ENCODE measurements around the gene NFATC4. TPM values are rescaled to one million over a fixed set of nuclear protein-coding genes. Genes with fewer than 3 reads are reported as not detected.
A peak's percentile ranks its signal among the peaks of the same experiment; 100 is the strongest.

NFATC4 gene
- total and polyA plus RNA-seq, 2 experiments from 2014 or later: 20.9 to 26.6 TPM

- Mint-ChIP-seq H3K9me3 (no peaks in the 10 kb centered on the region; the same call in 2 of the 3 replicates), H3K27ac (no peak overlapping the region), H3K36me3 (ENCODE audit: low read depth) (no peaks in the 10 kb centered on the region; the same call in 2 of the 3 replicates), H3K27me3 (ENCODE audit: insufficient read depth, low read depth, poor library complexity) (peaks cover 16% of the 10 kb centered on the region), H3K4me3 (no peak overlapping the region), H3K4me1 (peaks cover 2% of the 10 kb centered on the region; the same call in 1 of the 3 replicates)
- Histone ChIP-seq H3F3A (replicated peaks; ENCODE audit: low read depth) (no peaks in the 10 kb centered on the region), H3K27ac (ENCODE audit: low read depth) (no peak overlapping the region), H3K9me2 (ENCODE audit: insufficient read depth) (no peaks in the 10 kb centered on the region), H2AFZ (no peak overlapping the region), H3K36me3 (ENCODE audit: insufficient read depth) (no peaks in the 10 kb centered on the region), H4K20me1 (replicated peaks; ENCODE audit: insufficient read depth) (no peaks in the 10 kb centered on the region), H3K27me3 (ENCODE audit: insufficient read depth) (peaks cover 30% of the 10 kb centered on the region), H3K4me1 (ENCODE audit: insufficient read depth) (no peaks in the 10 kb centered on the region), H3K4me3 (no peak overlapping the region), H3K4me2 (no peak overlapping the region), H3K79me2 (replicated peaks; ENCODE audit: insufficient read depth) (no peaks in the 10 kb centered on the region)
- TF ChIP-seq, protein P1, sequence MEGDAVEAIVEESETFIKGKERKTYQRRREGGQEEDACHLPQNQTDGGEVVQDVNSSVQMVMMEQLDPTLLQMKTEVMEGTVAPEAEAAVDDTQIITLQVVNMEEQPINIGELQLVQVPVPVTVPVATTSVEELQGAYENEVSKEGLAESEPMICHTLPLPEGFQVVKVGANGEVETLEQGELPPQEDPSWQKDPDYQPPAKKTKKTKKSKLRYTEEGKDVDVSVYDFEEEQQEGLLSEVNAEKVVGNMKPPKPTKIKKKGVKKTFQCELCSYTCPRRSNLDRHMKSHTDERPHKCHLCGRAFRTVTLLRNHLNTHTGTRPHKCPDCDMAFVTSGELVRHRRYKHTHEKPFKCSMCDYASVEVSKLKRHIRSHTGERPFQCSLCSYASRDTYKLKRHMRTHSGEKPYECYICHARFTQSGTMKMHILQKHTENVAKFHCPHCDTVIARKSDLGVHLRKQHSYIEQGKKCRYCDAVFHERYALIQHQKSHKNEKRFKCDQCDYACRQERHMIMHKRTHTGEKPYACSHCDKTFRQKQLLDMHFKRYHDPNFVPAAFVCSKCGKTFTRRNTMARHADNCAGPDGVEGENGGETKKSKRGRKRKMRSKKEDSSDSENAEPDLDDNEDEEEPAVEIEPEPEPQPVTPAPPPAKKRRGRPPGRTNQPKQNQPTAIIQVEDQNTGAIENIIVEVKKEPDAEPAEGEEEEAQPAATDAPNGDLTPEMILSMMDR (conservative IDR thresholded peaks at IDR 0.05; ENCODE audit: low read depth in 2 of 2): 0 out of 4 replicates have a peak, but pooled peaks of 1 of the 2 experiments have one; percentile 2
- TF ChIP-seq, protein P2, sequence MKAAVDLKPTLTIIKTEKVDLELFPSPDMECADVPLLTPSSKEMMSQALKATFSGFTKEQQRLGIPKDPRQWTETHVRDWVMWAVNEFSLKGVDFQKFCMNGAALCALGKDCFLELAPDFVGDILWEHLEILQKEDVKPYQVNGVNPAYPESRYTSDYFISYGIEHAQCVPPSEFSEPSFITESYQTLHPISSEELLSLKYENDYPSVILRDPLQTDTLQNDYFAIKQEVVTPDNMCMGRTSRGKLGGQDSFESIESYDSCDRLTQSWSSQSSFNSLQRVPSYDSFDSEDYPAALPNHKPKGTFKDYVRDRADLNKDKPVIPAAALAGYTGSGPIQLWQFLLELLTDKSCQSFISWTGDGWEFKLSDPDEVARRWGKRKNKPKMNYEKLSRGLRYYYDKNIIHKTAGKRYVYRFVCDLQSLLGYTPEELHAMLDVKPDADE (IDR thresholded peaks at IDR 0.05): no peak
- ATAC-seq (no peak), DNase-seq (ENCODE audit: low spot score) (no peak)
Observed at GRCh38 chr14:24324024-24324423, 44.0 kb upstream of the NFATC4 start.

GRCh38 chr14:24325041-24325530 is 42.9 kb upstream of the NFATC4 start:
- Histone ChIP-seq H4K20me1 (replicated peaks; ENCODE audit: insufficient read depth) (no peaks in the 10 kb centered on the region), H3K36me3 (ENCODE audit: insufficient read depth) (no peaks in the 10 kb centered on the region)
- no peak overlapping the region for H3K27ac Mint-ChIP-seq
- TF ChIP-seq REST (IDR thresholded peaks at IDR 0.05; ENCODE audit: unreplicated experiment): no peak
- TF ChIP-seq, protein P3, sequence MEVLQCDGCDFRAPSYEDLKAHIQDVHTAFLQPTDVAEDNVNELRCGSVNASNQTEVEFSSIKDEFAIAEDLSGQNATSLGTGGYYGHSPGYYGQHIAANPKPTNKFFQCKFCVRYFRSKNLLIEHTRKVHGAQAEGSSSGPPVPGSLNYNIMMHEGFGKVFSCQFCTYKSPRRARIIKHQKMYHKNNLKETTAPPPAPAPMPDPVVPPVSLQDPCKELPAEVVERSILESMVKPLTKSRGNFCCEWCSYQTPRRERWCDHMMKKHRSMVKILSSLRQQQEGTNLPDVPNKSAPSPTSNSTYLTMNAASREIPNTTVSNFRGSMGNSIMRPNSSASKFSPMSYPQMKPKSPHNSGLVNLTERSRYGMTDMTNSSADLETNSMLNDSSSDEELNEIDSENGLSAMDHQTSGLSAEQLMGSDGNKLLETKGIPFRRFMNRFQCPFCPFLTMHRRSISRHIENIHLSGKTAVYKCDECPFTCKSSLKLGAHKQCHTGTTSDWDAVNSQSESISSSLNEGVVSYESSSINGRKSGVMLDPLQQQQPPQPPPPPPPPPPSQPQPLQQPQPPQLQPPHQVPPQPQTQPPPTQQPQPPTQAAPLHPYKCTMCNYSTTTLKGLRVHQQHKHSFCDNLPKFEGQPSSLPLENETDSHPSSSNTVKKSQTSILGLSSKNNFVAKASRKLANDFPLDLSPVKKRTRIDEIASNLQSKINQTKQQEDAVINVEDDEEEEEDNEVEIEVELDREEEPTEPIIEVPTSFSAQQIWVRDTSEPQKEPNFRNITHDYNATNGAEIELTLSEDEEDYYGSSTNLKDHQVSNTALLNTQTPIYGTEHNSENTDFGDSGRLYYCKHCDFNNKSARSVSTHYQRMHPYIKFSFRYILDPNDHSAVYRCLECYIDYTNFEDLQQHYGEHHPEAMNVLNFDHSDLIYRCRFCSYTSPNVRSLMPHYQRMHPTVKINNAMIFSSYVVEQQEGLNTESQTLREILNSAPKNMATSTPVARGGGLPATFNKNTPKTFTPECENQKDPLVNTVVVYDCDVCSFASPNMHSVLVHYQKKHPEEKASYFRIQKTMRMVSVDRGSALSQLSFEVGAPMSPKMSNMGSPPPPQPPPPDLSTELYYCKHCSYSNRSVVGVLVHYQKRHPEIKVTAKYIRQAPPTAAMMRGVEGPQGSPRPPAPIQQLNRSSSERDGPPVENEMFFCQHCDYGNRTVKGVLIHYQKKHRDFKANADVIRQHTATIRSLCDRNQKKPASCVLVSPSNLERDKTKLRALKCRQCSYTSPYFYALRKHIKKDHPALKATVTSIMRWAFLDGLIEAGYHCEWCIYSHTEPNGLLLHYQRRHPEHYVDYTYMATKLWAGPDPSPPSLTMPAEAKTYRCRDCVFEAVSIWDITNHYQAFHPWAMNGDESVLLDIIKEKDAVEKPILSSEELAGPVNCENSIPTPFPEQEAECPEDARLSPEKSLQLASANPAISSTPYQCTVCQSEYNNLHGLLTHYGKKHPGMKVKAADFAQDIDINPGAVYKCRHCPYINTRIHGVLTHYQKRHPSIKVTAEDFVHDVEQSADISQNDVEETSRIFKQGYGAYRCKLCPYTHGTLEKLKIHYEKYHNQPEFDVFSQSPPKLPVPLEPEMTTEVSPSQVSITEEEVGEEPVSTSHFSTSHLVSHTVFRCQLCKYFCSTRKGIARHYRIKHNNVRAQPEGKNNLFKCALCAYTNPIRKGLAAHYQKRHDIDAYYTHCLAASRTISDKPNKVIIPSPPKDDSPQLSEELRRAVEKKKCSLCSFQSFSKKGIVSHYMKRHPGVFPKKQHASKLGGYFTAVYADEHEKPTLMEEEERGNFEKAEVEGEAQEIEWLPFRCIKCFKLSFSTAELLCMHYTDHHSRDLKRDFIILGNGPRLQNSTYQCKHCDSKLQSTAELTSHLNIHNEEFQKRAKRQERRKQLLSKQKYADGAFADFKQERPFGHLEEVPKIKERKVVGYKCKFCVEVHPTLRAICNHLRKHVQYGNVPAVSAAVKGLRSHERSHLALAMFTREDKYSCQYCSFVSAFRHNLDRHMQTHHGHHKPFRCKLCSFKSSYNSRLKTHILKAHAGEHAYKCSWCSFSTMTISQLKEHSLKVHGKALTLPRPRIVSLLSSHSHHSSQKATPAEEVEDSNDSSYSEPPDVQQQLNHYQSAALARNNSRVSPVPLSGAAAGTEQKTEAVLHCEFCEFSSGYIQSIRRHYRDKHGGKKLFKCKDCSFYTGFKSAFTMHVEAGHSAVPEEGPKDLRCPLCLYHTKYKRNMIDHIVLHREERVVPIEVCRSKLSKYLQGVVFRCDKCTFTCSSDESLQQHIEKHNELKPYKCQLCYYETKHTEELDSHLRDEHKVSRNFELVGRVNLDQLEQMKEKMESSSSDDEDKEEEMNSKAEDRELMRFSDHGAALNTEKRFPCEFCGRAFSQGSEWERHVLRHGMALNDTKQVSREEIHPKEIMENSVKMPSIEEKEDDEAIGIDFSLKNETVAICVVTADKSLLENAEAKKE (CRISPR knock-in tag; IDR thresholded peaks at IDR 0.05): no peak
- TF ChIP-seq, protein P1 (conservative IDR thresholded peaks at IDR 0.05; ENCODE audit: low read depth in 2 of 2): no peak
- no peak for TF ChIP-seq JUNB (IDR thresholded peaks at IDR 0.05; ENCODE audit: unreplicated experiment)

More at GRCh38 chr14:24325041-24325530, 42.9 kb upstream of the NFATC4 start:
- Histone ChIP-seq H3K79me2 (replicated peaks; ENCODE audit: insufficient read depth) (no peaks in the 10 kb centered on the region), H3K27ac (ENCODE audit: low read depth) (no peak overlapping the region), H3K4me2 (no peak overlapping the region), H3K27me3 (ENCODE audit: insufficient read depth) (peaks cover 27% of the 10 kb centered on the region), H3K4me3 (no peak overlapping the region), H2AFZ (no peak overlapping the region), H3K9me2 (ENCODE audit: insufficient read depth) (no peaks in the 10 kb centered on the region), H3F3A (replicated peaks; ENCODE audit: low read depth) (no peaks in the 10 kb centered on the region), H3K4me1 (ENCODE audit: insufficient read depth) (no peaks in the 10 kb centered on the region)
- no peak for DNase-seq (ENCODE audit: low spot score)
- Mint-ChIP-seq H3K4me3 (no peak overlapping the region), H3K36me3 (ENCODE audit: low read depth) (no peaks in the 10 kb centered on the region; the same call in 2 of the 3 replicates), H3K4me1 (peaks cover 2% of the 10 kb centered on the region; the same call in 1 of the 3 replicates), H3K9me3 (no peaks in the 10 kb centered on the region; the same call in 2 of the 3 replicates), H3K27me3 (ENCODE audit: insufficient read depth, low read depth, poor library complexity) (peaks cover 19% of the 10 kb centered on the region)
- ATAC-seq: no peak

Measured in GM23338 (cell line).